Loucy (cell line): Measurements from ENCODE around the gene NR2F1-AS1.

Experiments used
- CTCF ChIP-seq: fragments of 200-600 bp; sonication (generic); conservative IDR thresholded peaks from 2 replicates; pipeline ENCODE4 v1.5.1; 2014; ENCODE audit warnings: mild to moderate bottlenecking, antibody characterized with exemption, low read length
- EZH2phosphoT487 ChIP-seq: fragments of 200-600 bp; IDR thresholded peaks from 2 replicates; pipeline ENCODE4 v1.6.1; 2018; ENCODE audit warnings: antibody characterized with exemption, mild to moderate bottlenecking, moderate library complexity, borderline replicate concordance

DNA sequence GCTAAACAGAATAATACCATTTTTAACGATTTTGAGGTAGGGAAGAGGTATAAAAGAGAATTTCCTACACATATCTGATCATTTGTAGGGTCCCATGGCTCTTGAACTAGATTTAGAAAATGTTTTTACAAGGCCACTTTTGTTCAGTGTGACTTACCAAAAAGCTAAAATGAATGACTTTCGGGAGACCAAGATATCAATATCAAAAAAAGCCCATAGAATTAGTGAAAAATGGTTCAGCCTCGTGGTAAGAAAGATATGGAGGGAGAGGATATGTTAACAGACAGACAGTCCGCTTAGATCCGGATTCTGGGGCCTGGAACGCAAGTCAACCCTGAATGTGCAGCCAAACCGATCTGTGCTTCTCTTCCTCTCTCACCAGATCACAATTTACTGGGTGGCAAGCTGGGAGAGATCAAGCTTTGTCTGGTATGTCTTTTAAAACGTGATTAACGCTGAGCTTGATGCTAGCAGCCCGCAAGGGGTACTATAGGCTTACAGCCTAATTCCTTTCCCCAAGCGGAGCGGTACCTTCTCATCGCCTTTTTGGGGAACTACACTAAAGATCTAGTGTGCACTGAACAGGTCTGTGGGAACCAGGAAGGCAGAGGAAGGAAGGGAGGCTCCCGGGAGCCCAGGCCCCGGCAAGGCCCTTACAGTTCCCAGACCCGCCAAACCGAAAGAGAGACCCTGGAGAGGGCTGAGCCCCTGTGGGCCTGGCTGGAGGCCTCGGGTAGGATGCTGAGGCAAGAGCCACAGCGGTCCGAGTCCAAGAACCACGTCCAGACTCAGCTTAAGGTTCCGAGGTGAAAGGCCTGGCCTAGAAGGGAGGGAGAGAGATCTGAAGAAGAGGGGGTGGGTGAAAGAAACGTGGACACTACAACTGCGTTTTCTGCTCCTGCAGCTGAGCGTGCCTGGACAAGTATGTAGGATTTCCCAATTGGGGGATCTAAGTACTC is 2.9 kb downstream of the NR2F1-AS1 start:
- TF ChIP-seq CTCF: no peak
- TF ChIP-seq EZH2phosphoT487: no peak
